ENCODE measurements around the gene PHACTR2.
"Not testable (repeated sequence)": the region's sequence is repeated elsewhere in the genome, so short reads cannot be mapped to it uniquely, and the experiment has no call there.

PHACTR2 gene

DNA sequence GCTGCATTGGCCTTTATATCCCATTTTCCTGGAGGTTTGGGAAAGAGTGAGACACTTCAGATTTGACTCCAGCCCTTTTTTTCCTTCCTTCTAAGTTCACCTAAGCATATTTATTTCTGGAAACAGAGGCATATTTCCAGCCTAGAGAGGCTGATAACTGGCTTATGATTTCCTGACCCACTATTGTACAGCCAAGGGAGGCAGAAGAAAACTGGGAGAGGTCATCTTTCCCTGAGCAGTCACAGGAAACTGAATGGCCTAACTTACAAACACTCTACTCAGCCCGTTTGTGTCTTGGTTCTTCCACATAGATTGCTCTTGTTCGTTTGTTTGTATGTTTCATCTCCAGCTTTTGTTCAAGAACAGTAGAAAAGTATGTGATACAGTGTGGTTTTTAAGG lies 101.2 kb downstream of the PHACTR2 start:
- Histone ChIP-seq H3K36me3 (no peaks in the 10 kb centered on the region), H3K4me3 (ENCODE audit: low read depth, low read length) (no peak overlapping the region), H3K27me3 (no peaks in the 10 kb centered on the region), H3K9me3 (no peaks in the 10 kb centered on the region), H3K4me1 (no peaks in the 10 kb centered on the region)
- DNase-seq, result no peak
- TF ChIP-seq, protein P1, sequence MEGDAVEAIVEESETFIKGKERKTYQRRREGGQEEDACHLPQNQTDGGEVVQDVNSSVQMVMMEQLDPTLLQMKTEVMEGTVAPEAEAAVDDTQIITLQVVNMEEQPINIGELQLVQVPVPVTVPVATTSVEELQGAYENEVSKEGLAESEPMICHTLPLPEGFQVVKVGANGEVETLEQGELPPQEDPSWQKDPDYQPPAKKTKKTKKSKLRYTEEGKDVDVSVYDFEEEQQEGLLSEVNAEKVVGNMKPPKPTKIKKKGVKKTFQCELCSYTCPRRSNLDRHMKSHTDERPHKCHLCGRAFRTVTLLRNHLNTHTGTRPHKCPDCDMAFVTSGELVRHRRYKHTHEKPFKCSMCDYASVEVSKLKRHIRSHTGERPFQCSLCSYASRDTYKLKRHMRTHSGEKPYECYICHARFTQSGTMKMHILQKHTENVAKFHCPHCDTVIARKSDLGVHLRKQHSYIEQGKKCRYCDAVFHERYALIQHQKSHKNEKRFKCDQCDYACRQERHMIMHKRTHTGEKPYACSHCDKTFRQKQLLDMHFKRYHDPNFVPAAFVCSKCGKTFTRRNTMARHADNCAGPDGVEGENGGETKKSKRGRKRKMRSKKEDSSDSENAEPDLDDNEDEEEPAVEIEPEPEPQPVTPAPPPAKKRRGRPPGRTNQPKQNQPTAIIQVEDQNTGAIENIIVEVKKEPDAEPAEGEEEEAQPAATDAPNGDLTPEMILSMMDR (IDR thresholded peaks at IDR 0.05; ENCODE audit: low read depth, low read length), result no peak

DNA sequence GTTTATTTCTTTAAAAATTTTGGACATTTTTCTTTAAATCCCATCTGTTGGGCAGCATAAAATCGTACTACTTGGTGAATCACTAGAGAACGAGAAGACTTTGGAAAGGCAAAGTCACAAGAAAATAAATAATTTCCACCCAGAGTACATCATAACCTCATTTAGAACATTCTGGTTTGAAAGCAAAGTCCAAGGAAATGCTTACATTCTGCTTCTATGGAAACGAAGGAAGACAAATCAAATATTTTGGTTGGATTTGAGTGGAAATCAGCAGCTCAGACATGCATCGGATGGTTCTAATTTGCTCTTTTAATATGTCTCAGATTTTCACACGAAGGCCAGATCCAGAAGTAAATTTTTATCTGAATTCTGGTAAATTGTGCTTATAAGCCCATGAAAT lies 104.7 kb downstream of the PHACTR2 start:
- Histone ChIP-seq H3K36me3 (no peaks in the 10 kb centered on the region), H3K4me1 (no peaks in the 10 kb centered on the region), H3K4me3 (ENCODE audit: low read depth, low read length) (no peak overlapping the region), H3K27me3 (no peaks in the 10 kb centered on the region), H3K9me3 (no peaks in the 10 kb centered on the region)
- no peak for DNase-seq
- TF ChIP-seq, protein P1 (IDR thresholded peaks at IDR 0.05; ENCODE audit: low read depth, low read length), result no peak

DNA sequence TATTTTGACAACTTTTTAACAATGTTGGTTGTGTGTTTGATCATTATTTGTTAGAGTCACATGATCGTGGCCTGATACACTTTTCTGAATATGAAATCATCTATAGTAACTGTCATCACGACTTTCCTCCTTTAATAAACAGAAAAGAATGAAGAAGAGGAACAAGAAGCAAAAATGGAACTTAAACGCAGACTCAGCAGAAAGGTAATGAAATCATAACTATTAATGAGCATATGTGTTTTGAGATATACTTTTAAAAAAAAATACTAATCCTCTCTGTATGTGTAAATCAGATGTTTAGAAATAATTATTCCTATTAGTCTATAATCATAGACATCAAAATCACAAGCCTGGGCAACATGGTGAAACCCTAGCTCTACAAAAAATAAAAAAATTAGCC lies 105.3 kb downstream of the PHACTR2 start:
- no peaks in the 10 kb centered on the region for H3K9me3 ChIP-seq
- TF ChIP-seq, protein P1 (IDR thresholded peaks at IDR 0.05; ENCODE audit: low read depth, low read length), result no peak
- H3K4me3 ChIP-seq (ENCODE audit: low read depth, low read length), result no peak overlapping the region
- H3K27me3 ChIP-seq, result no peaks in the 10 kb centered on the region
- no peaks in the 10 kb centered on the region for H3K4me1 ChIP-seq
- DNase-seq, result no peak
- H3K36me3 ChIP-seq, result no peaks in the 10 kb centered on the region

DNA sequence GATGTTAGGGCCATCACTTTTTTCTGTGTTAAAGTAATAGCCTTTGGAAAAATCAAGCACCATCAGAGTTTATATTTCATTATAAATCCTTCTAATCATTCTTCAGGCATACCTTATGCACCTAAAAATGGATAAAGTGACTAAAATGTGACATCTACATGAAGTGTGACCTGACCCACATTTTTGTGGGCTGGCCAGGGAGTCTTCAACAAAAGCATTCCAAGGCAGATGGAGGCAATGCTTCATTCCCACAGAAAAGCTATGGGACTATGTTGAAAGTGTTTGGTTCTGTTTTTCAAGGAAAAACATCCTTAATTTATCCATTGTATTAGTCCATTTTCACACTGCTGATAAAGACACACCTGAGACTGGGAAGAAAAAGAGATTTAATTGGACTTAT lies 106.6 kb downstream of the PHACTR2 start:
- DNase-seq, result no peak
- Histone ChIP-seq H3K27me3 (no peaks in the 10 kb centered on the region), H3K4me1 (no peaks in the 10 kb centered on the region), H3K9me3 (no peaks in the 10 kb centered on the region), H3K36me3 (no peaks in the 10 kb centered on the region), H3K4me3 (ENCODE audit: low read depth, low read length) (no peak overlapping the region)
- TF ChIP-seq, protein P1 (IDR thresholded peaks at IDR 0.05; ENCODE audit: low read depth, low read length), result no peak

DNA sequence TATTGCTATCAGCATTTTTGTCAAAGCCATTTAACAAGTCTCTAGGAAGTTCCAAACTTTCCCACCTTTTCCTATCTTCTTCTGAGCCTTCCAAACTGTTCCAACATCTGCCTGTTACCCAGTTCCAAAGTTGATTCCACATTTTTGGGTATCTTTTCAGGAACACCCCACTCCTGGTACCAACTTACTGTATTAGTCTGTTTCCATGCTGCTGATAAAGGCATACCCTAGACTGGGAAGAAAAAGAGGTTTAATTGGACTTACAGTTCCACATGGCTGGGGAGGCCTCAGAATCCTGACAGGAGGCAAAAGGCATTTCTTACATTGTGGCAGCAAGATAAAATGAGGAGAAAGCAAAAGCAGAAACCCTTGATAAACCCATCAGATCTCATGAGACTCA lies 108.6 kb downstream of the PHACTR2 start:
- not testable (repeated sequence) for DNase-seq, H3K27me3 ChIP-seq, H3K36me3 ChIP-seq

DNA sequence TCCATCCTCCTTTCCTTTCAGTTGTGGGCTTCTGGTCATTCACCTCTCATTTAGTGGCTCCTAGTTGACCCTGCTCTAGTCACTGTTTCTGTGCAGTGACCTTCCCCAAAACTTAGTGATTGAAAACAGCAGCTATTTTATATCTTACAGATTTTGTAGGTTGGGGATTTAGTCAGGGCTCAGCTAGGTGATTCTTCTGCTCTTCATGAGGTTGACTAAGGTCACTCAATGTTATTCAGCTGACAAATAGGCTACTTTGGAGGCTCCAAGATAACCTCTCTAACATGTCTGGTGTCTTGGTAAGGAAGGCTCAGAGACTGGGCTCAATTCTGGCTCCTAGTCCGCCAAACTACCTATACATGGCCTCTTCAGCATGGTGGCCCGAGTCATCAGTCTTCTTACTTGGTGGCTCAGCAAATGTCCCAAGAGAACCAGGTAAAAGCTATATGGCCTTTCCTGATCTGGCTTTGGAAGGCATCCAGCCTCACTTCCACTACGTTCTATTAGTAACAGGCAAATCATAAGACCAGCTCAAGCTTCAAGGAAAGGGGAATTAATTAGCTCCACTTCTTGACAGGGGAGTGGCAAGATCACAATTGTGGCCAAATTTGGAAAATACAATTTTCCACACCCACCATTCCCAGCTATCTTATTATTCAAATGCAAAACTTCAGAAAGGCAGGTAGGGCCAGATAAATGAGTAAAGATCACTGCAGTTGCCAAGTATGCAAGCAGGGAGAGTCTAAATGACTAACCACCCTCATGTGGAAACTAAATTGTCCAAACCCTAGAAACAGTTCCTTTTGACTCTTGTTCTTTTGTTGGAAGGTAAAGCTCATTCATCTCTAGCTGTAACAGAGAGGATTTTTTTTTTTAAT lies 114.9 kb downstream of the PHACTR2 start:
- DNase-seq, result no peak
- no peaks in the 10 kb centered on the region for H3K27me3 ChIP-seq
- H3K4me1 ChIP-seq, result no peaks in the 10 kb centered on the region
- H3K36me3 ChIP-seq, result no peaks in the 10 kb centered on the region
- no peak overlapping the region for H3K4me3 ChIP-seq (ENCODE audit: low read depth, low read length)
- TF ChIP-seq, protein P1 (IDR thresholded peaks at IDR 0.05; ENCODE audit: low read depth, low read length), result no peak
- no peaks in the 10 kb centered on the region for H3K9me3 ChIP-seq

More for the DNA sequence above, 108.6 kb downstream of the PHACTR2 start:
- not testable (repeated sequence) for H3K4me1 ChIP-seq; H3K9me3 ChIP-seq; H3K4me3 ChIP-seq (ENCODE audit: low read depth, low read length)

All from BE2C (cell line).